Measurements from ENCODE around the gene OAS3. TPM values are rescaled to one million over a fixed set of nuclear protein-coding genes. Genes with fewer than 3 reads are reported as not detected.

OAS3 gene
- total RNA-seq, 1 donor from 2014 or later: 65.8 TPM

DNA sequence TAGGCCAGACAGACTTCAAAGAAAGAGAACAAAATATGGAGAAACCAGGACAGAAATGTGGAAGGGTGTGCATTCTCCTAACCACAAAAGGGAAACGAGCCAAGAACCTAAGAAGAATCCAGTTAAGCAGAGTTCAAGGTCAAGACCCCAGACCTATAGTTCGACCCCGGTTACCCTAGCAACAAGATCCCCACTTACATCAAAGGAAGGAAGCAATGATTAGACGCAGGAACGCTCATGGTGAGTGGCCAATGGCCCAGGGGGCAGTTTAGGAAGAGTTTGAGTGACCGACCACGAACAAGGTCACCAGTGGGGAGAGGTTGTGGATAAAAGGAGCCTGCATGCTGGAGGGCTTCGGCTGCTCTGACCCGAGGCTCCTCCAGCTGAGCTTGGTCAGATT, 76.3 kb downstream of the OAS3 start:
- H3K4me3 ChIP-seq: no peak overlapping the region
- H3K27me3 ChIP-seq (ENCODE audit: low read depth): peaks cover 7% of the 10 kb centered on the region
- peaks cover 17% of the 10 kb centered on the region for H3K36me3 ChIP-seq
- intact Hi-C loops (cut with DNase I): no loop called here
- H3K9me3 ChIP-seq: no peaks in the 10 kb centered on the region
- no peak overlapping the region for H3K27ac ChIP-seq
- H3K4me1 ChIP-seq: no peaks in the 10 kb centered on the region
- DNase-seq: no peak
- no peak for TF ChIP-seq CTCF (IDR thresholded peaks at IDR 0.05)
- ATAC-seq: no peak

GRCh38 chr12:113016796-113017195, 78.5 kb downstream of the OAS3 start:
- DNase-seq: no peak
- H3K9me3 ChIP-seq: no peaks in the 10 kb centered on the region

DNA sequence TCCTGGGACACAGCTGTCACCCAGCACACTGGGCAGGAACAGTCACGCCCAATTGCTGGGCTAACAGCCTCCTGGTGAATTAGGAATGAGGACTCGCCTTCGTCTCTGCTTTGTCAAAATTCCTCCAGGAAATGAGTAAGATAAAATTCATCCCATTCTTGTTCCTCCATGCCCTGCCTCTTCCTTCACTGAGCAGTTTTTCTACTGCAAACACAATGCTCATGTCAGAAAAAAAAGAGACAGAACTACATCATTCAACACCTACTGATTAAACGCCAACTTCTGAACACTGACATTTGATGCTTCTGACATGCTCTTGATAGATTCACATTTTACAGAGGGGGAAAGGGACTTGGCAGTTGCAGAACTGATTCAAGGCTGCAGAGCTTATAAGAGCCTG, 80.8 kb downstream of the OAS3 start:
- TF ChIP-seq CTCF (IDR thresholded peaks at IDR 0.05): no peak
- Histone ChIP-seq H3K4me3 (no peak overlapping the region), H3K27ac (no peak overlapping the region), H3K36me3 (no peaks in the 10 kb centered on the region), H3K27me3 (ENCODE audit: low read depth) (peaks cover 7% of the 10 kb centered on the region), H3K9me3 (no peaks in the 10 kb centered on the region), H3K4me1 (no peaks in the 10 kb centered on the region)
- DNase-seq: no peak
- intact Hi-C loops (cut with DNase I): no loop called here
- ATAC-seq: no peak

More at GRCh38 chr12:113016796-113017195, 78.5 kb downstream of the OAS3 start:
- H3K4me1 ChIP-seq: no peaks in the 10 kb centered on the region
- no peaks in the 10 kb centered on the region for H3K36me3 ChIP-seq
- H3K27ac ChIP-seq: no peak overlapping the region
- intact Hi-C loops (cut with DNase I): no loop called here
- H3K4me3 ChIP-seq: no peak overlapping the region
- no peak for ATAC-seq
- H3K27me3 ChIP-seq (ENCODE audit: low read depth): peaks cover 7% of the 10 kb centered on the region
- TF ChIP-seq CTCF (IDR thresholded peaks at IDR 0.05): no peak

GRCh38 chr12:113021500-113021899, 83.2 kb downstream of the OAS3 start:
- no peak overlapping the region for H3K4me3 ChIP-seq

More at GRCh38 chr12:113021500-113021899, 83.2 kb downstream of the OAS3 start:
- DNase-seq (no peak), ATAC-seq (no peak)
- H3K4me1 ChIP-seq: no peaks in the 10 kb centered on the region
- no peaks in the 10 kb centered on the region for H3K9me3 ChIP-seq
- H3K36me3 ChIP-seq: no peaks in the 10 kb centered on the region
- H3K27me3 ChIP-seq (ENCODE audit: low read depth): no peaks in the 10 kb centered on the region
- H3K27ac ChIP-seq: no peak overlapping the region
- intact Hi-C loops (cut with DNase I): no loop called here
- TF ChIP-seq CTCF (IDR thresholded peaks at IDR 0.05): no peak

Other genes with a start within 250 kb of the OAS3 start
- 1.2 TPM for gene RPH3A, start 146.7 kb upstream of the OAS3 start, total RNA-seq
- 112 TPM for gene OAS1, start 31.5 kb upstream of the OAS3 start, total RNA-seq
- gene OAS2, start 40.0 kb downstream of the OAS3 start, total RNA-seq: 96.4 TPM
- gene DTX1, start 118.3 kb downstream of the OAS3 start, total RNA-seq: 6.8 TPM
- gene RASAL1, start 197.3 kb downstream of the OAS3 start, total RNA-seq: 0.41 TPM
- 7.3 TPM for gene CFAP73, start 211.2 kb downstream of the OAS3 start, total RNA-seq
- gene DDX54, start 247.0 kb downstream of the OAS3 start, total RNA-seq: 54.9 TPM
- 14.2 TPM for gene RITA1, start 247.2 kb downstream of the OAS3 start, total RNA-seq